Right forelimb (tissue), 1 donor: ENCODE data around the gene WDR44.
"Not testable (repeated sequence)": the region's sequence is repeated elsewhere in the genome, so short reads cannot be mapped to it uniquely, and the experiment has no call there.

ENCODE experiments used
- DNase-seq: peaks from one replicate; pipeline ENCODE4 v3.0.0-alpha.2; 2018

WDR44 gene

DNA sequence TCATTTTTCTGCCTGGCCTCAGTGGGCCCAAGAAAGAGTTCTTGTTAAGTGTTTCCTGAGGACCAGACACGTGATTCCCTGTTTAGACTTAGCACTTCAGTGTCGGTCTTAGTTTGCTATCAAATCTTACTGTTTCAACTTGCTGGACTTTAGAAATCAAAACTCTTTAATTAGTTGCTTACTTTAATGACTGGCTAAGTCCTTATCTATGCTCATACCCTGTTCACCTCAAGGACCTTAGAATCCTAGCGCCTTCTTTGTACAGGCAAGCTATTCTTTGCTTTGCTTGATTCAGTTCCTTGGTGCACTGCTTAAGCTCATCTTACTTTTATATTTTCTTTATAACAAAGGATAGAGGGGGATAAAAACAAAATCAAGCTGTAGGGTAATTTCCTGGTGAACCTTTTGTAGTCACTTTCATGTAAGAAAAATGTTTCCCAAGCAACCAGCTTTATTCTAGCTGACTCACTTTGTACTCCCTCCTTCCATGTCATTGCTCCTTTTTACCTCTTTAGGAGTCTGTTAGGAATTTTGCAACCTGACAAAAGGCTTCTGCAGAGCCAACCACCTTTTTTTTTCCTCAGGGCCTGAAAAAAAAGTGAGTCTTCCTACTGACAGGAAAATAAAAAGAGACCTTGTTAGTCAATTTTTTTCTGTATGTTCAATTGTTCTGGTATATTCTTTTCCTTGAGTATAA is 14.7 kb downstream of the WDR44 start:
- DNase-seq = no peak

DNA sequence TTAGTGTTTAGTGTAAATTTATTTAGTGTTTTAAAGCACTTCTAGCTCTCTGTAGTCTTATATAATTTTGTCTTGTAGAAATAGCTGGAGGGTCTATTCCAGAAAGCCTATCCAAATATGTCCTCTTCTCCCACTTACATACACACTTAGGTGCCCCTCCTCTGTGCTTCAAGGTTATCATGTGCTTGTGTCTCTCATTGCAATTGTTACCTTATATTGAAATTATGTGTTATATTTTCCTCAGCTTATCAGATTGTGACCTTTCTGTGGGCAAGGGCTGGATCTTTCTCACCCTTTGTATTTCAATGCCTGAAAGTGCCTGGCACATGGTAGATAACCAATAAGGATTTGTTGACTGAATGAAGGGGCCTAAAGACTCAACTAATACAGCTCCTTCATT is 18.4 kb downstream of the WDR44 start:
- no peak for DNase-seq

DNA sequence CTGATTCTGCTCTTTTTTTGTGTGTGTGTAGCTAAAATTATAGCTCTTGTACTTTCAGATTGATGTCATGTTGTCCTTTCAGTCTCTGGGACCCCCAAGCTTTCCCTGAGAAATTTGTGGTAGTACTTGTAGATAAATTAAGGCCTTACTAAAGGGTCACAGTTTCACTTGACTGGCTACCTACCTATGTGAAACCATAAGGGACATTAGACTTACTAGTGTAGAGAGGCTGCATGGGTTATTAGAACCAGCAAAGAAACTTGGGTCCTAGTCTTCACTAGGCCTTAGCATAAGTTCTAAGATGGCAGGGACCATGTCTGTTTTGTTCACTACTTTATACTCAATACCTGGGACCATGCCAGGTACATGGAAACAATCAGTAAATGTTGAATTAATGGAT is 21.4 kb downstream of the WDR44 start:
- no peak for DNase-seq

DNA sequence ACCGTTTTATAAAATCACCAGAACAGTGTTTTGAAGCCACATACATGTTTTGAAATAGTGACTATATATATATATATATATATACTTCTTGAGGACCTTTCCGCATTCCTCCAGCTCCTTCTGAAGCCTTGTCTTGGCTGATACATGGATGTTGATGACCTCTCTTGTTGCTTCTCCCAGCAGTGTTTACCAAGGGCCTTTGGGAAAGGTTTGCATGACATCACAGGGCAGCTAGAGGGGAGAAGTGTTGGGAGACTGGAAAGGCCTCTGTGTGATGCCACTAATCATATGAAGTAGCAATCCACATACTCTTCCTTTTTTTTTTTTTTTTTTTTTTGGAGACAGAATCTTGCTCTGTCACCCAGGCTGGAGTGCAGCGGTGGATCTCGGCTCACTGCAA is 22.5 kb downstream of the WDR44 start:
- no peak for DNase-seq

- no peak for DNase-seq
Observed at GRCh38 chrX:118370921-118371624, 25.2 kb downstream of the WDR44 start.

GRCh38 chrX:118373538-118373937 is 27.6 kb downstream of the WDR44 start:
- DNase-seq = no peak

DNA sequence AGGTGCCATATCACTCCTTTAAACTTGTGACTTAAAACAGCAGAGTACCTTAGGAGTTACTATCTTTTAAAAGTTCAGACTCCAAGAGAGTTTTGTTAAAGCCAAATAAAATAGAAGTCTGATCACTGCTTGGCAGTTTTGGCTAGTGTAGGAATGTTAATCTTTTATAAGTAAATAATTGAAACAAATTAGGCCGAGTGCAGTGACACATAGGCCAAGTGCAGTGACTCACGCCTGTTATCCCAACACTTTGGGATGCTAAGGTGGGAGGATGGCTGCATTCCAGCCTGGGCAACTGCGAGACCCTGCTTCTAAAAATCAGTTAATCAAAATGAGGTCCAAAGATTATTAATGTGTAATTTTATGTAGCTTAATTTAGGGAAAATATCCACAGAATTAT is 37.2 kb downstream of the WDR44 start:
- DNase-seq = no peak

DNA sequence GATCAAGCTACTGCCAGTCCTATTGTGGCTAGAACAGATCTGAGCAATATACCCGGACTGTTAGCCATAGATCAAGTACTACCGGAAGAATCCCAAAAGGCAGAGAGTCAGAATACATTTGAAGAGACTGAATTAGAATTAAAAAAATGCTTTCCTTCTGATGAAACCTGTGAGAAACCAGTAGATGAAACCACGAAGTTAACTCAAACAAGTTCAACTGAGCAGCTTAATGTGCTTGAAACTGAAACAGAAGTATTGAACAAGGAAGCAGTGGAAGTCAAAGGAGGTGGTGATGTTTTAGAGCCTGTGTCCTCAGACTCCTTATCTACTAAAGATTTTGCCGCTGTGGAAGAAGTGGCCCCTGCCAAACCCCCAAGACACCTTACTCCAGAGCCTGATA is 46.8 kb downstream of the WDR44 start:
- no peak for DNase-seq

- no peak for DNase-seq
Observed at GRCh38 chrX:118396113-118396512, 50.2 kb downstream of the WDR44 start.

- DNase-seq = no peak
Observed at GRCh38 chrX:118418811-118419251, 72.9 kb downstream of the WDR44 start.

DNA sequence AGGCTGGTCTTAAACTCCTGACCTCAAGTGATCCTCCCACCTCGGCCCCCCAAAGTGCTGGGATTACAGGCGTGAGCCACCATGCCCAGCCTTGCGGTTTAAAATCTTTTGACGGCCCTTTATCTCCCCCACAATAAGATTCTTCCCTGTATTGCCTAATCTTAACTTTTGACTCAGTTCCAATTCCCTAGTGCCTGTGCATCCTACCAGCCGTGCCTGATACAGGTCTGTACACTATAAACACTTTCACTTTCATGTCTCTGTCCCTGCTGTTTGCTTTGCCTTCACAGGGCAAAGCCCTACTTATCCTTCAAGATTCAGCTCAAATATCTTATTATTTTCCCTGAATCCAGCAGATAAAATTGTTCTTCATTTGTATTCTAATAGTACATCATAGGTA is 74.6 kb downstream of the WDR44 start:
- DNase-seq = no peak

DNA sequence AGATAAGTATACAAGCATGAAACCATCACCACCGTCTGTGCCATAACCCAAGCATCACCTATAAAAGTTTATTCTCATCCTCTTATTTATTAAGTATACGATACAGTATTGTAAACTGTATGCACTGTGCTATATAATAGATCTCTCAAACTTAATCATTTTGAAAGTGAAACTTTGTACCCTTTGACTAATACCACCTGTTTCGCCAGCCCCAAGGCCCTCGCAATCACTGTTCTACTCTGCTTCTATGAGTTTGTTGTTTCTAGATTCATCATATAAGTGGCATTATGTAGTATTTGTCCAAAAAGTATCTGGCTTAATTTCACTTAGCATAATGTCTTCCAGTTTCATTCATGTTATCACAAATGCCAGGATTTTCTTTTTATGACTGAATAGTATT is 77.7 kb downstream of the WDR44 start:
- no peak for DNase-seq

- DNase-seq = no peak
Observed at GRCh38 chrX:118432799-118433198, 86.9 kb downstream of the WDR44 start.

GRCh38 chrX:118437283-118437682 is 91.4 kb downstream of the WDR44 start:
- no peak for DNase-seq

- no peak for DNase-seq
Observed at GRCh38 chrX:118448273-118448783, 102.4 kb downstream of the WDR44 start.

- no peak for DNase-seq
Observed at GRCh38 chrX:118455013-118455412, 109.1 kb downstream of the WDR44 start.

GRCh38 chrX:118459494-118459893 is 113.6 kb downstream of the WDR44 start:
- no peak for DNase-seq

DNA sequence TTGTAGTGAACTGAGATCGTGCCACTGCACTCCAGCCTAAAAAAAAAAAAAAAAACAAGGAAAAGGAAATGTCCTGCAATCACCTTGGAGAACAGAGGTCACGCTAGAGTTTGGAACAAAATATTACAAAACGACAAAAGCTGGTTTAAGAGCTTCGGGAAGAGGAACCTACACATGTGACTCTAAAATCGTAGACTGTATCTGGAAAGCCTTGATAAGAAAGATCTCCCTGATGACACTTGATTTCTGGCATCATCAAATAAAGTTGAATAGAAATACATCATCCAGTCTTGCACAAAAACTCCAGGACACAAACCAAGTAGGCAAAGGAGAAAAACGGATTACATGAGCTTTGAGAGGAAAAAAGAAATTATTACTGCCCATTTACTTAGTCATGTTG is 118.6 kb downstream of the WDR44 start:
- no peak for DNase-seq

DNA sequence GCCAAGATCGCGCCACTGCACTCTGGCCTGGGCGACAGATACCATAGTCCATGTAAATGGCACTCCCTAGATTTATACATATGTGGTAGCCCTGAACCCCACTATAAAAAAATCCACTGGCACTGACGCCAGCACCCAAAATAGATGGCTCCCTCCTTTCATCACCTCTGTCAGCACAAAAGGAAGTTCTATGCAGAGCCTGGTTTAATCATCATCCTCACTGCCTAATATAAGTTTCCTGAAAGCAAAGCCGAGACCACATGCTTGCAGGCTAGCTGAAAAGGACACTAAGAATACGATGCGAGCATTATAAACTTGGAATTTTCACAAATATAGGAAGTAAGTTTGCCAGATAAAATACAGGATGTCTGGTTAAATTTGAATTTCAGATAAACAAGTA is 122.2 kb downstream of the WDR44 start:
- DNase-seq = no peak

GRCh38 chrX:118470721-118471347 is 124.9 kb downstream of the WDR44 start:
- not testable (repeated sequence) for DNase-seq

DNA sequence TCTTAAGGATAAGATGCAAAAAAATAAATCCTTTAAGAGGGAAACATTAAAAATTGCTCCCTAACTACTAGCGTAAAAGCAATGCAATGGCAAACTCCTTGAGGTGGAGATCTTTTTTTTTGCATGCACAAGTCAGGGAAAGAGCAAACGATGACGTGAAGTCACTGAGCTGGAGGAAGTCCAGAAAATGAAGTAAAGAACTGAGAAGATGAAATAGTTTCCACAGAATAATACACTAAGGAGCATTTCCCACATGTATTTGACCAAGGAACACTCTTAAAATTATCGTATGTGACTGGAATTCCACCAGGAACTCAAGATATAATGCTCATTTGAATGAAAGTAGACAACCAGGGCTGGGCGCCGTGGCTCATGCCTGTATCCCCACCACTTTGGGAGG is 128.7 kb downstream of the WDR44 start:
- DNase-seq = no peak

- DNase-seq = no peak
Observed at GRCh38 chrX:118475903-118476302, 130.0 kb downstream of the WDR44 start.

GRCh38 chrX:118480172-118480571 is 134.3 kb downstream of the WDR44 start:
- DNase-seq = no peak

- not testable (repeated sequence) for DNase-seq
Observed at GRCh38 chrX:118482384-118482783, 136.5 kb downstream of the WDR44 start.
